Thyroid gland (tissue), 4 donors: ENCODE measurements around the gene ABCA6.

Experiments used
- CTCF ChIP-seq, 6 experiments: fragments of 200-600 bp in 3 of 6; fragments of 450-650 bp in 3 of 6; sonication (generic) in 3 of 6; IDR thresholded peaks; one replicate each; pipeline ENCODE4 v1.5.1; 2016 to 2019; ENCODE audit warnings: antibody characterized with exemption in 6 of 6, mild to moderate bottlenecking in 2 of 6, inconsistent platforms in 1 of 6, moderate library complexity in 1 of 6
- POLR2A ChIP-seq, 2 donors: fragments of 450-650 bp; IDR thresholded peaks; one replicate each; pipeline ENCODE4 v1.6.1; 2017; ENCODE audit warnings: antibody characterized with exemption in 2 of 2, mild to moderate bottlenecking in 2 of 2, moderate library complexity in 1 of 2

- TF ChIP-seq CTCF (IDR thresholded peaks at IDR 0.05) (no peak), POLR2A (IDR thresholded peaks at IDR 0.05) (no peak)
Measured at GRCh38 chr17:69055334-69055733, 86.4 kb downstream of the ABCA6 start.
